HEK293T (cell line): Measurements from ENCODE around the gene SMCR8.

Experiments
- CTCF ChIA-PET: fragments of 350-600 bp; formaldehyde crosslinking; extraction: SDS; loops from one replicate; lab custom pipeline; 2021; ENCODE audit warnings: antibody characterized with exemption, inconsistent platforms; lab: Yijun Ruan, JAX
- POLR2A ChIA-PET: fragments of 350-600 bp; formaldehyde crosslinking; extraction: SDS; loops from one replicate; lab custom pipeline; 2020; ENCODE audit warnings: antibody characterized with exemption, inconsistent platforms; lab: Yijun Ruan, JAX
- DNase-seq: peaks from one replicate; pipeline ENCODE4 v3.0.0; 2012; ENCODE audit warnings: mixed read lengths; ENCODE audit errors: extremely low spot score
- ARNT ChIP-seq: fragments of 450-650 bp; IDR thresholded peaks from 2 replicates; pipeline ENCODE4 v1.6.1; 2017; ENCODE audit warnings: mild to moderate bottlenecking
- BHLHE40 ChIP-seq: fragments of 450-650 bp; IDR thresholded peaks from 2 replicates; pipeline ENCODE4 v1.6.1; 2016; ENCODE audit warnings: mild to moderate bottlenecking, moderate library complexity, borderline replicate concordance
- ELF4 ChIP-seq: fragments of 450-650 bp; IDR thresholded peaks from 2 replicates; pipeline ENCODE4 v1.6.1; 2017; ENCODE audit warnings: antibody characterized with exemption
- FOXA1 ChIP-seq: fragments of 450-650 bp; IDR thresholded peaks from 2 replicates; pipeline ENCODE4 v1.6.1; 2016; ENCODE audit warnings: mild to moderate bottlenecking
- FOXM1 ChIP-seq: fragments of 450-650 bp; IDR thresholded peaks from 2 replicates; pipeline ENCODE4 v1.6.1; 2017; ENCODE audit warnings: mild to moderate bottlenecking, borderline replicate concordance
- HDGF ChIP-seq: fragments of 450-650 bp; IDR thresholded peaks from 2 replicates; pipeline ENCODE4 v1.6.1; 2017; ENCODE audit warnings: antibody characterized with exemption, borderline replicate concordance
- L3MBTL2 ChIP-seq: fragments of 450-650 bp; conservative IDR thresholded peaks from 2 replicates; pipeline ENCODE4 v1.6.1; 2016; ENCODE audit warnings: mild to moderate bottlenecking
- LEF1 ChIP-seq: fragments of 450-650 bp; IDR thresholded peaks from 2 replicates; pipeline ENCODE4 v1.6.1; 2017; ENCODE audit warnings: mild to moderate bottlenecking, borderline replicate concordance
- NFRKB ChIP-seq: fragments of 450-650 bp; IDR thresholded peaks from 2 replicates; pipeline ENCODE4 v1.6.1; 2016; ENCODE audit warnings: mild to moderate bottlenecking, moderate library complexity
- SP1 ChIP-seq: fragments of 450-650 bp; IDR thresholded peaks from 2 replicates; pipeline ENCODE4 v1.6.1; 2017
- TARDBP ChIP-seq: fragments of 450-650 bp; IDR thresholded peaks from 2 replicates; pipeline ENCODE4 v1.6.1; 2016

The SMCR8 gene

DNA sequence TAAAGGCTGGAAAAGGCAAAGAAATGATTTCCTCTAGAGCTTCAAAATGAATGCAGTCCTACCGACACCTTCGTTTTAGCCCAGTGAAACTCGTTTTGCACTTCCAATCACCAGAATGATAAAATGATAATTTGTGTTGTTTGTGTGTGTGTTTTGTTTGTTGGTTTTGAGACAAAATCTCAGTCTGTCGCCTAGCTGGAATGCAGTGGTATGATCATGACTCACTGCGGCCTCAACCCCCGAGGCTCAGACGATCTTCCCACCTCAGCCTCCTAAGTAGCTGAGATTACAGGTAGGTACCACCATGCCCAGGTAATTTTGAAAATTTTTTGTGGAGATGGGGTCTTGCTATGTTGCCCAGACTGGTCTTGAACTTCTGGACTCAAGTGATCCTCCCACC is 59.1 kb downstream of the SMCR8 start:
- DNase-seq: no peak
- ChIA-PET POLR2A (no interaction called here), CTCF (no interaction called here)
- no peak for TF ChIP-seq L3MBTL2
- no peak for TF ChIP-seq ARNT
- no peak for TF ChIP-seq FOXA1
- TF ChIP-seq SP1: no peak
- no peak for TF ChIP-seq BHLHE40
- TF ChIP-seq ELF4: no peak
- no peak for TF ChIP-seq LEF1
- no peak for TF ChIP-seq FOXM1
- no peak for TF ChIP-seq HDGF
- TF ChIP-seq TARDBP: no peak
- TF ChIP-seq NFRKB: no peak
